ENCODE measurements around the gene CDIP1.

The CDIP1 gene

DNA sequence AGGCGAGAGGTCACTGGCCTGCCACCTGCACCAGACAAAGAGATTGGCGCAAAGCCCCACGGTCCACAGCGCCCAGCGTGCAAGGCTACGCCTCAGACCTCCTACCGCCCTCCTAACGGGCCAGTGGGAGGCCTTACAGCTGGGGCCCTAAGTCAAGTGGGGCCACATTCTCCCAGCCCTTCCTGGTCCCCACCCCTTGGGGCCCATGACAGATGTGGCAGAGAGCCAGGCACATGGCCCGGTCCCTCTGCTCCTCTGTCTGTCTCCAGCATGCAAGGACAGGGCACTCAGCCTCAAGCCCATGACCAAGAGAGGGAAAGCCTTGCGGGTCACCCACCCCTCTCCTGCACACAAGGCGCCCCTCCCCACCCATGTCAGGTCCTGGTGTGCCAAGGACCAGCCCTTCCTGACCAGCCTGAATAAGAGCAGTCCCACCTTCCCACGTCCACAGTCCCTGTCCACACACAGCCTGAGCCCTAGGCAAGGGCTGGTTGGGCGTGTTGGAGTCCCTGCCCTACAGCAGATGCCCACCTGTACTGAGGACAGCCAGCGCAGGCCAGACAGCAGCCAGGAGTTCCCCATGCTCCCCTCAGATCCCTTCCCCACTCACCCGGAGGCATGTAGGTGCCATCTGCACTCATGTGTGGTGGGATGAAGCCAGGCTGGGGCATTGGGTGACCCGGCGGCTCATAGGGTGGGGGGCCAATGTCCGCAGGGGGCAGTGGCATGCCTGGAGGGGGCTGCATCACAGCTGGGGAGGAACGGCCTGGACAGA lies 25.3 kb downstream of the CDIP1 start:
- no peak for DNase-seq

DNA sequence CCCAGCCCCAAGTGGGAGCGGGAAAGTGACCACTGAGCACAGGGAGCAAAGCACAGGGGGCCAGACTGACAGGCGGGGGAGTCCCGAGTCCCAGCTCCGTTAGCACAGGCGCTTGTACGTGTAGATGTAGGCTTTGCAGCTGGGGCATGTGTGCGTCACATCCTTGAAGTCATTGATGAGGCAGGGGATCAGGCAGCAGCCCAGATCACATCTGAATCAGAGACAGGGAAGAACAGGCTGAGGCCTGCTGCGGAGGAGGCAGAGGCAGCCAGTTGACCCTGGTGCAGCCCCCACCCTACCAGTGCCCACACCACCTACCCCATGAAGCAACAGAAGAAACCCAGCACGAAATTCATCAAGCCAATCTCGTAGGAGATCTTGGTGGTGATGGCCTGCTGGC lies 26.1 kb downstream of the CDIP1 start:
- DNase-seq = no peak

- DNase-seq = peak; percentile 74
Measured at GRCh38 chr16:4511441-4512082, 27.0 kb downstream of the CDIP1 start.

DNA sequence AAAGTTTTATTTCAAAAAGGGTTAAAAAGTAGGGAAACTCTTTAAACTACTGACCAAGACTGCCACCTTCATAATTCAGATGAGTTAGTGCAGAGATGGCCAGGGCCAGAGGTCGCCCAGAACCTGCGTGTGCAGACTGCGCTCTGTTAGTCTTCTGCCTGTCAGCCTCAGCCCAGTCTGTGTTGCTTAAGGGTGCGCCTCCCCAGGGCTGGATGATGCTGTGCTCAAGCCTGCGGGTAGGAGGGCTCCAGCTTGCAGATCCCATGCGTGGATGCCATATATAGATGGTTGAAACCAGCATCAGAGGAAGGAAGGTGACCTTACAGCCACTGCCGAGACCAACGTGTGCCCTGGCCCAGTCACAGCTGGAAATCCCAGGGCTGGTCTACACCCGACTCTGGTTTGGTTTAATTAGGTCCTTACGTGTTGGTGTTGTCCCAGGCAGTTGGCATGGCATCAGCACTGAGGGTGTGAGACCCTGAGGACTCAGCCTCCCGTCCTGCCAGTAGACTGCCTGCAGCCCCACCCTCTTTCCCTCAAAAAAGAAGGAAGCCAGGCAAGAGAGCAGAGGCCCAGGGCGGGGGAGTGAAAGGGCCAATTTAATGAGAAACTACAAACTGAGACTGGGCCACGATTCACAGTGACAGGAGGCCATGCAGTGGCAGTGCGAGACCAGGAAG lies 27.7 kb downstream of the CDIP1 start:
- no peak for DNase-seq

- no peak for DNase-seq
Measured at GRCh38 chr16:4510131-4510530, 28.4 kb downstream of the CDIP1 start.

- DNase-seq = no peak
Measured at GRCh38 chr16:4509420-4509819, 29.2 kb downstream of the CDIP1 start.

DNA sequence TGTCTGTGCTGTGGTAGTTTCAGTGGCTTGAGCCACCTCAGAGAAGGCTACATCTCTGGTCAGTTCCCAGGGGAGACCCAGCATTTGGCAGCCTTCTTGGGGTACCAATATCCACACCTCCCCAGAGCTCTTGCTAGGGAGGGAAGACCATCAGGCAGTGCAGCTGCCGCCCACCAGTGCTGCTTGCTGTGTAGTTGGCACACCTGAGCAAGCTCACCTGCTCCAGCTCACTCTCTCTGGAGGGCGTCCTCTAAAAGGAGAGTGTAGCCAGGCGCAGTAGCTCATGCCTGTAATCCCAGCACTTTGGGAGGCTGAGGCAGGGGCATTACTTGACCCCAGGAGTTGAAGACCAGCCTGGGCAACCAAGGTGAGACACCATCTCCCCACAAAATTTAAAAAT lies 29.8 kb downstream of the CDIP1 start:
- no peak for DNase-seq

- DNase-seq = no peak
Measured at GRCh38 chr16:4507588-4508345, 30.8 kb downstream of the CDIP1 start.

- DNase-seq = peak; percentile 86
Measured at GRCh38 chr16:4506450-4506849, 32.1 kb downstream of the CDIP1 start.

- no peak for DNase-seq
Measured at GRCh38 chr16:4505356-4506147, 33.0 kb downstream of the CDIP1 start.

DNA sequence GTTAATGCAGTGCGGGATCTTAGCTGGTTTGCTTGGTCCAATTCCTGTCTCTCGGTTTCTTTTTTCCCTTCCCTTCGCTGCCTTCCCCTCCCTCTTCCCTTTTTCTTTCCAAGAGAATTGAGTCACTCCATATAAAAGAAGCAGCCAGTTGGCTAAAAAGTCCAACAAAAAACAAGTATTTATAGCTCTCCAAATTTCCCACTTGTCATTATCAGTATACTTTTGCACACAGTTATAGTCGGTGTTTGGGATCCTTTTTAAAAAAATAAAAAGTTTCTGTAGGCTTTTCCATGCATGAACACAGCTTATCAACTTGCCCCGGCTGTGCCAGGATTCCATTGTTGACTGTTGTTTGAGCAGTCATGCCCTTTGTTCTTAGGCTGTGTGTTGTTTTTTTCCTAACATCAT lies 37.5 kb downstream of the CDIP1 start:
- no peak for DNase-seq

DNA sequence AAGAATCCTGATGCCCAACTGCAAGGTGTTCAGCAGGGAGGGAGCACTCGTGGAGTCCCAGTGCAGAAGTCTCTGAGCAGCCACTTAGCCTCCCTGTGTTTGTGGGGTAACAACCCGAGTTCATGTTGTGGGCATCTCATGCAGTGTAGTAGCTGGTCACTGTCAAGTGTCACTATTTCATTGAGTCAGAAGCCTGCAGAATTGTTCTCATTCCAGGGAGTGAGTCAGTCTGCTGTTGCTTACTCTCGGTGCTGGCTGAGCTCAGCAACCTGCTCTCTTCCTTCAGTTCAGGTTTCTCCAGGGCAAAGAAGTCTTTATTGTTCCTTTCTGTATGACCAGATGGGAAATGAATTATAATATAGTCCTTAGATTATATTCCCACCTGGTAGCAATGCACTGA lies 38.3 kb downstream of the CDIP1 start:
- no peak for DNase-seq

- no peak for DNase-seq
Measured at GRCh38 chr16:4499196-4499555, 39.4 kb downstream of the CDIP1 start.

GRCh38 chr16:4498546-4499195 lies 39.9 kb downstream of the CDIP1 start:
- no peak for DNase-seq

GRCh38 chr16:4496305-4496704 lies 42.3 kb downstream of the CDIP1 start:
- DNase-seq = no peak

- DNase-seq = no peak
Measured at GRCh38 chr16:4495766-4496165, 42.8 kb downstream of the CDIP1 start.

GRCh38 chr16:4494746-4495490 lies 43.7 kb downstream of the CDIP1 start:
- DNase-seq = no peak

- DNase-seq = no peak
Measured at GRCh38 chr16:4491898-4492297, 46.7 kb downstream of the CDIP1 start.

DNA sequence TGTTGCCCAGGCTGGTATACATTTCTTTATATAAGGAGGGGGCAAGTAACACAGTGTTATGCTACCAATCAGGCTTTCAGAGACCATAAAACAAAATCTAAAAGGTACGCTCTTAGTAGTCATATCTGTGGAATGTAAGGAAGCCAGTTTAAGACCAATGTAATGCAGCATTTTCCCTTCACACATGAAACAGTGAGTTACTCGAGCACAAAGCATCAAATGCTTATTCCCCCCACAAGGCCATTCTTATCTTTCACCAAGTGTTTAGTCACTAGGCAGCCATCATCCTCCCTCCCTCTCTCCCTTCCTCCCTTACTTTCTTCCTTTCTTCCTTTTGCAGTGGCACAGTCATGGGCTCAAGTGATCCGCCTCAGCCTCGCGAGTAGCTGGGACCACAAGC lies 49.5 kb downstream of the CDIP1 start:
- DNase-seq = no peak

DNA sequence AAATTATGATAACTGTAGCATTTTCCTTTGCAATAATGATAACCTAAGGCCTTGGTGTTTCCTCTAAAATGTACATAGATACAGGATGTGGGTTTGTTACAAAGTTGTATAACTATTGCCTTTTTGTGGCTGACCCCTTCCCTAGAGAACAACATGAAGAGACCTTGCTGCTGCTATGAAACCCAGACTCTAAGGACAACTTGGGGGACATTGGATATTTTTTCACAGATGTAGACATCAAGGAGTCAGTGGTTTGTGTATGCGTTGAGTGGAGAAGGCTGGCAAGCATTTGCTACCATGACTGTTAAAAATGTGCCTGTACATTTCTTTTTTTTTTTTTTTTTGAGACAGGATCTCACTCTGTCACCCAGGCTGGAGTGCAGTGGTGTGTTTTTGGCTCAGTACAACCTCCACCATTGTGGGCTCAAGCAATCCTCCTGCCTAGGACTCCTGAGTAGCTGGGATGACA lies 50.0 kb downstream of the CDIP1 start:
- DNase-seq = no peak

DNA sequence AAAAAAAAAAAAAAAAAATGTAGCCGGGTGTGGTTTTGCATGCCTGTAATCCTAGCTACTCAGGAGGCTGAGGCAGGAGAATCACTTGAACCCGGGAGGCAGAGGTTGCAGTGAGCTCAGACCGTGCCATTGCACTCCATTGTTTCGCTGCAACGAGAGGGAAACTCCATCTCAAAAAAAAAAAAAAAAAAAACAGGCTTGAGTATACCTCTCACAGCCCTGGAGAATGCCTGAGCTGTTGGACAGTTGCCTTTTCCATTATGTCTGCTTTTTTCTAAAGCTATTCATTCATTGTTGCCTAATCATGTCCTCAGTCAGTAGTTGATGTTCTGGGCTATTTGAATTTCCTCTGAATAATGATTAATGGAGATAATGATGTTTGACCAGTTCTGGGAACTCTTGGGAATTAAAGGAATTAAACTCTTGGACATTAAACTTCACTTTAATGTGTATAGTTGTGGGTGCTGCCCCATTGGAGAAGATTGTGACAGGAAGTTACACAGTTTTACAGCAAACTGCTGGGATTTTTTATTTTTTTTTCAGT lies 50.5 kb downstream of the CDIP1 start:
- no peak for DNase-seq
